H9 (cell line): Measurements from ENCODE around the gene ADPRH. TPM values are rescaled to one million over a fixed set of nuclear protein-coding genes. Genes with fewer than 3 reads are reported as not detected.

Experiments used
- DNase-seq: peaks from one replicate; pipeline ENCODE4 v3.0.0-alpha.2; 2017
- H2AFZ ChIP-seq: one replicate; pipeline ENCODE4 v1.6.1; 2013; ENCODE audit warnings: mild to moderate bottlenecking, low read length, control low read depth, moderate library complexity
- H2AK5ac ChIP-seq: 2 replicates; pipeline ENCODE4 v1.6.1; 2013; ENCODE audit warnings: low read length, control low read depth, mixed read lengths; ENCODE audit not compliant: insufficient read length
- H2BK120ac ChIP-seq: one replicate; pipeline ENCODE4 v1.6.1; 2013; ENCODE audit warnings: low read depth, mild to moderate bottlenecking, low read length, control low read depth, inconsistent platforms; ENCODE audit not compliant: poor library complexity, severe bottlenecking
- H2BK12ac ChIP-seq: 2 replicates; pipeline ENCODE4 v1.6.1; 2013; ENCODE audit warnings: low read length, control low read depth, mixed read lengths, low read depth; ENCODE audit not compliant: insufficient read length
- H2BK15ac ChIP-seq: 2 replicates; pipeline ENCODE4 v1.6.1; 2013; ENCODE audit warnings: low read depth, low read length, control low read depth
- H2BK20ac ChIP-seq: one replicate; pipeline ENCODE4 v1.6.1; 2013; ENCODE audit warnings: low read depth, mild to moderate bottlenecking, low read length, control low read depth, inconsistent platforms; ENCODE audit not compliant: poor library complexity, severe bottlenecking
- H2BK5ac ChIP-seq: 2 replicates; pipeline ENCODE4 v1.6.1; 2013; ENCODE audit warnings: low read length, control low read depth, mixed read lengths; ENCODE audit not compliant: insufficient read length
- H3K14ac ChIP-seq: 2 replicates; pipeline ENCODE4 v1.6.1; 2013; ENCODE audit warnings: low read length, control low read depth; ENCODE audit not compliant: insufficient read depth
- H3K18ac ChIP-seq: 2 replicates; pipeline ENCODE4 v1.6.1; 2013; ENCODE audit warnings: low read depth, mild to moderate bottlenecking, mixed read lengths, low read length, control low read depth; ENCODE audit not compliant: insufficient read length
- H3K23ac ChIP-seq: 2 replicates; pipeline ENCODE4 v1.6.1; 2013; ENCODE audit warnings: low read length, control low read depth, mixed read lengths, low read depth; ENCODE audit not compliant: insufficient read length
- H3K23me2 ChIP-seq: 2 replicates; pipeline ENCODE4 v1.6.1; 2013; ENCODE audit warnings: low read depth, mild to moderate bottlenecking, mixed read lengths, low read length, control low read depth; ENCODE audit not compliant: insufficient read length, poor library complexity, severe bottlenecking
- H3K27ac ChIP-seq: 2 replicates; pipeline ENCODE4 v1.5.1; 2013; ENCODE audit warnings: low read length, control low read depth, mixed read lengths, low read depth; ENCODE audit not compliant: insufficient read length
- H3K27me3 ChIP-seq: 2 replicates; pipeline ENCODE4 v1.6.1; 2013; ENCODE audit warnings: low read length, control low read depth, inconsistent platforms; ENCODE audit not compliant: insufficient read depth
- H3K4ac ChIP-seq: 2 replicates; pipeline ENCODE4 v1.6.1; 2013; ENCODE audit warnings: low read depth, mild to moderate bottlenecking, control low read depth, inconsistent platforms, low read length, moderate library complexity
- H3K4me1 ChIP-seq: 2 replicates; pipeline ENCODE4 v1.6.1; 2013; ENCODE audit warnings: low read length, control low read depth, inconsistent platforms; ENCODE audit not compliant: insufficient read depth
- H3K4me2 ChIP-seq: 2 replicates; pipeline ENCODE4 v1.6.1; 2013; ENCODE audit warnings: low read length, control low read depth, mixed read lengths; ENCODE audit not compliant: insufficient read length, insufficient read depth
- H3K56ac ChIP-seq: 2 replicates; pipeline ENCODE4 v1.6.1; 2013; ENCODE audit warnings: low read depth, mild to moderate bottlenecking, mixed read lengths, low read length, control low read depth; ENCODE audit not compliant: insufficient read length
- H3K79me1 ChIP-seq: 2 replicates; pipeline ENCODE4 v1.6.1; 2013; ENCODE audit warnings: low read depth, mild to moderate bottlenecking, moderate library complexity, low read length, control low read depth, inconsistent platforms; ENCODE audit not compliant: insufficient read depth, poor library complexity, severe bottlenecking
- H3K79me2 ChIP-seq: 2 replicates; pipeline ENCODE4 v1.6.1; 2013; ENCODE audit warnings: low read length, control low read depth, inconsistent platforms; ENCODE audit not compliant: insufficient read depth
- H3K9ac ChIP-seq: 2 replicates; pipeline ENCODE4 v1.6.1; 2013; ENCODE audit warnings: low read length, control low read depth, mixed read lengths; ENCODE audit not compliant: insufficient read length; ENCODE audit errors: extremely low read depth
- H3K9me3 ChIP-seq: one replicate; pipeline ENCODE4 v1.6.1; 2013; ENCODE audit warnings: low read depth, low read length, inconsistent platforms; ENCODE audit not compliant: control insufficient read depth
- H3T11ph ChIP-seq: one replicate; pipeline ENCODE4 v1.6.1; 2013; ENCODE audit warnings: mild to moderate bottlenecking, low read length, control low read depth, inconsistent platforms
- H4K20me1 ChIP-seq: one replicate; pipeline ENCODE4 v1.6.1; 2013; ENCODE audit not compliant: control insufficient read depth, insufficient read length, insufficient read depth
- H4K5ac ChIP-seq: 2 replicates; pipeline ENCODE4 v1.6.1; 2013; ENCODE audit warnings: low read depth, mild to moderate bottlenecking, mixed read lengths, low read length, control low read depth; ENCODE audit not compliant: insufficient read length
- H4K8ac ChIP-seq: replicated peaks from 2 replicates; pipeline ENCODE4 v1.6.1; 2013; ENCODE audit warnings: low read length, control low read depth, mixed read lengths, low read depth; ENCODE audit not compliant: insufficient read length
- H4K91ac ChIP-seq: 2 replicates; pipeline ENCODE4 v1.6.1; 2013; ENCODE audit warnings: low read depth, mild to moderate bottlenecking, moderate library complexity, mixed read lengths, low read length, control low read depth; ENCODE audit not compliant: insufficient read length
- H3K27ac Mint-ChIP-seq, 3 experiments: 2 replicates in 2 of 3; 3 replicates in 1 of 3; pipeline ENCODE4 v1.8.0; 2020 to 2021; ENCODE audit warnings: mixed read lengths in 3 of 3, mild to moderate bottlenecking in 1 of 3, moderate library complexity in 1 of 3
- H3K27me3 Mint-ChIP-seq: 2 replicates; pipeline ENCODE4 v1.8.0; 2021; ENCODE audit warnings: low read depth, mild to moderate bottlenecking, moderate library complexity, mixed read lengths
- H3K36me3 Mint-ChIP-seq, 3 experiments: 2 replicates in 2 of 3; 3 replicates in 1 of 3; pipeline ENCODE4 v1.8.0; 2020 to 2021; ENCODE audit warnings: low read depth in 3 of 3, mixed read lengths in 3 of 3; ENCODE audit not compliant: insufficient read depth in 1 of 3
- H3K4me1 Mint-ChIP-seq, 2 experiments: 2 replicates each; pipeline ENCODE4 v1.8.0; 2020; ENCODE audit warnings: mixed read lengths in 2 of 2
- H3K4me3 Mint-ChIP-seq, 2 experiments: 2 replicates in 1 of 2; 3 replicates in 1 of 2; pipeline ENCODE4 v1.8.0; 2020 to 2021; ENCODE audit warnings: mild to moderate bottlenecking in 2 of 2, mixed read lengths in 2 of 2, moderate library complexity in 1 of 2
- H3K9me3 Mint-ChIP-seq, 2 experiments: 2 replicates in 1 of 2; 3 replicates in 1 of 2; pipeline ENCODE4 v1.8.0; 2020; ENCODE audit warnings: mild to moderate bottlenecking in 2 of 2, mixed read lengths in 2 of 2, moderate library complexity in 1 of 2
- WGBS: extraction: QIAGEN DNeasy Blood & Tissue Kit; methylation state at CpG from one replicate; pipeline ENCODE4 v1.1.7; 2013; ENCODE audit warnings: missing lambda C conversion rate, low lambda C conversion rate, mixed read lengths; ENCODE audit not compliant: insufficient read length; ENCODE audit errors: extremely low coverage; 5-methylcytosine and 5-hydroxymethylcytosine counted together
- total RNA-seq: library from RNA; stranded (reverse); gene quantifications from 2 replicates; pipeline ENCODE4 v1.2.1, GENCODE V29; 2021
- TF ChIP-seq, protein P1 (sequence below): fragments of 200-600 bp; sonication (generic); conservative IDR thresholded peaks from 3 replicates; pipeline ENCODE4 v1.8.0; 2021; ENCODE audit warnings: antibody characterized with exemption, mild to moderate bottlenecking

ADPRH gene
- total RNA-seq, 1 experiment from 2014 or later: 3.1 TPM

- WGBS: no CpG with 5 or more reads among the region's 4 CpGs
- Histone ChIP-seq H3K4ac (no peak overlapping the region), H4K8ac (no peak overlapping the region), H3K23me2 (no peaks in the 10 kb centered on the region), H3K4me1 (no peaks in the 10 kb centered on the region), H3K27ac (no peak overlapping the region), H2BK120ac (no peak overlapping the region), H2BK15ac (no peak overlapping the region), H3K9me3 (no peaks in the 10 kb centered on the region), H2BK5ac (no peak overlapping the region), H3K9ac (no peak overlapping the region), H3K4me2 (no peak overlapping the region), H3K27me3 (no peaks in the 10 kb centered on the region), H4K20me1 (no peaks in the 10 kb centered on the region), H2AK5ac (no peak overlapping the region), H3K18ac (no peak overlapping the region), H4K5ac (no peak overlapping the region), H2BK20ac (no peak overlapping the region), H3K79me1 (no peaks in the 10 kb centered on the region), H2AFZ (no peak overlapping the region), H3K14ac (no peak overlapping the region), H4K91ac (no peak overlapping the region), H3K79me2 (no peaks in the 10 kb centered on the region), H2BK12ac (no peak overlapping the region), H3K23ac (no peak overlapping the region), H3K56ac (no peak overlapping the region), H3T11ph (no peak overlapping the region)
- Mint-ChIP-seq H3K4me3 (no peak overlapping the region), H3K27me3 (no peaks in the 10 kb centered on the region), H3K4me1 (no peaks in the 10 kb centered on the region; a peak in 1 of 4 replicates), H3K9me3 (no peaks in the 10 kb centered on the region), H3K36me3 (no peaks in the 10 kb centered on the region), H3K27ac (no peak overlapping the region)
- TF ChIP-seq, protein P1, sequence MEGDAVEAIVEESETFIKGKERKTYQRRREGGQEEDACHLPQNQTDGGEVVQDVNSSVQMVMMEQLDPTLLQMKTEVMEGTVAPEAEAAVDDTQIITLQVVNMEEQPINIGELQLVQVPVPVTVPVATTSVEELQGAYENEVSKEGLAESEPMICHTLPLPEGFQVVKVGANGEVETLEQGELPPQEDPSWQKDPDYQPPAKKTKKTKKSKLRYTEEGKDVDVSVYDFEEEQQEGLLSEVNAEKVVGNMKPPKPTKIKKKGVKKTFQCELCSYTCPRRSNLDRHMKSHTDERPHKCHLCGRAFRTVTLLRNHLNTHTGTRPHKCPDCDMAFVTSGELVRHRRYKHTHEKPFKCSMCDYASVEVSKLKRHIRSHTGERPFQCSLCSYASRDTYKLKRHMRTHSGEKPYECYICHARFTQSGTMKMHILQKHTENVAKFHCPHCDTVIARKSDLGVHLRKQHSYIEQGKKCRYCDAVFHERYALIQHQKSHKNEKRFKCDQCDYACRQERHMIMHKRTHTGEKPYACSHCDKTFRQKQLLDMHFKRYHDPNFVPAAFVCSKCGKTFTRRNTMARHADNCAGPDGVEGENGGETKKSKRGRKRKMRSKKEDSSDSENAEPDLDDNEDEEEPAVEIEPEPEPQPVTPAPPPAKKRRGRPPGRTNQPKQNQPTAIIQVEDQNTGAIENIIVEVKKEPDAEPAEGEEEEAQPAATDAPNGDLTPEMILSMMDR: no peak
- DNase-seq: no peak
Measured at GRCh38 chr3:119536757-119537156, 42.5 kb upstream of the ADPRH start.
